Tibial nerve (tissue), 4 donors: ENCODE data around the gene TEX44. TPM values are rescaled to one million over a fixed set of nuclear protein-coding genes. Genes with fewer than 3 reads are reported as not detected.

ENCODE experiments used
- DNase-seq, 2 donors: peaks; one replicate each; pipeline ENCODE4 v3.0.0-alpha.2; 2019; ENCODE audit warnings: low spot score in 2 of 2
- H3K27ac ChIP-seq, 4 donors: fragments of 200-600 bp; sonication (generic) in 3 of 4; one replicate each; pipeline ENCODE4 v1.5.1; 2017 to 2019; ENCODE audit warnings: mild to moderate bottlenecking in 1 of 4
- H3K27me3 ChIP-seq, 2 donors: fragments of 200-600 bp; sonication (generic) in 1 of 2; one replicate each; pipeline versions ENCODE4 v1.5.1 to v1.6.0; 2017 to 2019
- H3K36me3 ChIP-seq, 3 donors: fragments of 200-600 bp; sonication (generic); one replicate each; pipeline ENCODE4 v1.5.1; 2018 to 2019
- H3K4me1 ChIP-seq, 4 donors: fragments of 200-600 bp; sonication (generic) in 3 of 4; one replicate each; pipeline ENCODE4 v1.5.1; 2017 to 2019
- H3K4me3 ChIP-seq, 4 donors: fragments of 200-600 bp; sonication (generic) in 3 of 4; one replicate each; pipeline ENCODE4 v1.5.1; 2017 to 2019; ENCODE audit warnings: mild to moderate bottlenecking in 1 of 4, moderate library complexity in 1 of 4
- H3K9me3 ChIP-seq, 4 donors: fragments of 200-600 bp; sonication (generic) in 3 of 4; one replicate each; pipeline ENCODE4 v1.5.1; 2017 to 2019
- CTCF ChIP-seq, 5 experiments: fragments of 200-600 bp in 3 of 5; fragments of 450-650 bp in 2 of 5; sonication (generic) in 3 of 5; IDR thresholded peaks; one replicate each; pipeline ENCODE4 v1.5.1; 2016 to 2019; ENCODE audit warnings: antibody characterized with exemption in 5 of 5, mild to moderate bottlenecking in 3 of 5, moderate library complexity in 2 of 5
- EP300 ChIP-seq, 2 donors: sonication (generic); formaldehyde crosslinking; IDR thresholded peaks; one replicate each; pipeline ENCODE4 v1.6.1; 2017; ENCODE audit warnings: antibody characterized with exemption in 2 of 2, mild to moderate bottlenecking in 1 of 2
- POLR2A ChIP-seq, 2 donors: fragments of 450-650 bp; IDR thresholded peaks; one replicate each; pipeline ENCODE4 v1.6.1; 2017; ENCODE audit warnings: antibody characterized with exemption in 2 of 2, mild to moderate bottlenecking in 2 of 2, moderate library complexity in 2 of 2
- WGBS, 2 donors: methylation state at CpG; one replicate each; pipeline ENCODE4 v1.1.5; 2018; 5-methylcytosine and 5-hydroxymethylcytosine counted together
- total RNA-seq, 4 donors: library from RNA; depleted of rRNA; stranded (reverse); fragments of >200 nt; gene quantifications; one replicate each; pipeline ENCODE4 v1.1.0, GENCODE V29; 2016

Gene TEX44
- total RNA-seq, 4 donors from 2014 or later, result not detected

- Histone ChIP-seq H3K9me3 (no peaks in the 10 kb centered on the region), H3K4me3 (no peak overlapping the region), H3K27ac (peak overlapping the region; percentile 4 to 71 (median 64)), H3K27me3 (no peaks in the 10 kb centered on the region), H3K36me3 (no peaks in the 10 kb centered on the region), H3K4me1 (peaks cover 0 to 22% (median 5%) of the 10 kb centered on the region in 4 donors)
- WGBS, 2 donors, result 70 to 77% methylated on average over 13 of the region's 13 CpGs
- no peak for DNase-seq
- TF ChIP-seq EP300 (IDR thresholded peaks at IDR 0.05) (no peak), CTCF (IDR thresholded peaks at IDR 0.05) (no peak), POLR2A (IDR thresholded peaks at IDR 0.05) (no peak)
Observed at GRCh38 chr2:231633241-231633976, 40.7 kb downstream of the TEX44 start.

GRCh38 chr2:231634412-231634811 is 41.7 kb downstream of the TEX44 start:
- Histone ChIP-seq H3K27ac (peak overlapping the region in 2 of 4 donors; percentile 67 to 78), H3K36me3 (no peaks in the 10 kb centered on the region), H3K27me3 (no peaks in the 10 kb centered on the region), H3K4me1 (peaks cover 0 to 29% (median 5%) of the 10 kb centered on the region in 4 donors), H3K4me3 (no peak overlapping the region), H3K9me3 (no peaks in the 10 kb centered on the region)
- DNase-seq, result no peak
- 80% methylated on average over 2 of the region's 2 CpGs for WGBS, 2 donors
- TF ChIP-seq POLR2A (IDR thresholded peaks at IDR 0.05) (no peak), CTCF (IDR thresholded peaks at IDR 0.05) (no peak), EP300 (IDR thresholded peaks at IDR 0.05) (no peak)

GRCh38 chr2:231634951-231635875 is 42.5 kb downstream of the TEX44 start:
- Histone ChIP-seq H3K27me3 (no peaks in the 10 kb centered on the region), H3K9me3 (no peaks in the 10 kb centered on the region), H3K4me3 (no peak overlapping the region), H3K36me3 (no peaks in the 10 kb centered on the region), H3K4me1 (peaks cover 0 to 35% (median 9%) of the 10 kb centered on the region in 4 donors), H3K27ac (peak overlapping the region in 2 of 4 donors; percentile 67 to 78)
- 79% methylated on average over 7 to 8 of the region's 8 CpGs for WGBS, 2 donors
- DNase-seq, result no peak
- TF ChIP-seq EP300 (IDR thresholded peaks at IDR 0.05) (no peak), POLR2A (IDR thresholded peaks at IDR 0.05) (no peak), CTCF (IDR thresholded peaks at IDR 0.05) (no peak)

- Histone ChIP-seq H3K4me1 (peaks cover 3 to 58% (median 33%) of the 10 kb centered on the region in 4 donors), H3K27me3 (no peaks in the 10 kb centered on the region), H3K9me3 (no peaks in the 10 kb centered on the region), H3K27ac (peak overlapping the region; percentile 48 to 94 (median 78)), H3K36me3 (no peaks in the 10 kb centered on the region), H3K4me3 (no peak overlapping the region)
- no peak for DNase-seq
- 20 to 30% methylated on average over 6 of the region's 6 CpGs for WGBS, 2 donors
- TF ChIP-seq CTCF (IDR thresholded peaks at IDR 0.05) (no peak), POLR2A (IDR thresholded peaks at IDR 0.05) (no peak), EP300 (IDR thresholded peaks at IDR 0.05) (peak; percentile 19 to 24)
Observed at GRCh38 chr2:231640241-231640640, 47.6 kb downstream of the TEX44 start.
